Brain microvascular endothelial cell (primary cell): ENCODE measurements around the gene PSMB4.

ENCODE experiments used
- DNase-seq: peaks from one replicate; pipeline ENCODE4 v3.0.0-alpha.2; 2020
- H3K27ac ChIP-seq: fragments of 250-450 bp; sonication (Bioruptor Pico); 2 replicates; pipeline ENCODE4 v1.5.1; 2020; ENCODE audit warnings: mild to moderate bottlenecking, moderate library complexity
- H3K27me3 ChIP-seq: fragments of 250-450 bp; sonication (Bioruptor Pico); replicated peaks from 2 replicates; pipeline ENCODE4 v1.5.1; 2020; ENCODE audit warnings: mild to moderate bottlenecking
- H3K36me3 ChIP-seq: fragments of 250-450 bp; sonication (Bioruptor Pico); replicated peaks from 2 replicates; pipeline ENCODE4 v1.5.1; 2020; ENCODE audit warnings: mild to moderate bottlenecking
- H3K4me3 ChIP-seq: 2 replicates; pipeline ENCODE4 v1.5.1; 2011; ENCODE audit warnings: low read depth, mild to moderate bottlenecking, control low read depth, low read length, moderate library complexity
- CTCF ChIP-seq: IDR thresholded peaks from 2 replicates; pipeline ENCODE4 v1.5.1; 2011; ENCODE audit warnings: low read depth, mild to moderate bottlenecking, moderate library complexity, low read length, control low read depth, inconsistent platforms; ENCODE audit errors: missing control alignments
- in situ Hi-C: cut with HindIII; loops from 2 replicates; pipeline ENCODE4 v1.10.0; 2017; ENCODE audit warnings: low sequenced_read_pairs, low pct_ligation_motif_present

PSMB4 gene

GRCh38 chr1:151364996-151365395 is 34.4 kb upstream of the PSMB4 start:
- in situ Hi-C loops: no loop called here
- DNase-seq: no peak
- peak; percentile 22 for TF ChIP-seq CTCF
- H3K27me3 ChIP-seq: no peaks in the 10 kb centered on the region
- no peak overlapping the region for H3K27ac ChIP-seq
- H3K4me3 ChIP-seq: no peak overlapping the region
- no peaks in the 10 kb centered on the region for H3K36me3 ChIP-seq

- in situ Hi-C loops: no loop called here
- Histone ChIP-seq H3K27me3 (no peaks in the 10 kb centered on the region), H3K27ac (no peak overlapping the region), H3K4me3 (no peak overlapping the region), H3K36me3 (no peaks in the 10 kb centered on the region)
- no peak for TF ChIP-seq CTCF
- DNase-seq: no peak
Measured at GRCh38 chr1:151367658-151368392, 31.5 kb upstream of the PSMB4 start.

- no peak for TF ChIP-seq CTCF
- in situ Hi-C loops: no loop called here
- H3K36me3 ChIP-seq: no peaks in the 10 kb centered on the region
- H3K4me3 ChIP-seq: no peak overlapping the region
- H3K27ac ChIP-seq: no peak overlapping the region
- no peaks in the 10 kb centered on the region for H3K27me3 ChIP-seq
- no peak for DNase-seq
Measured at GRCh38 chr1:151368393-151369301, 30.7 kb upstream of the PSMB4 start.

- Histone ChIP-seq H3K27ac (no peak overlapping the region), H3K27me3 (no peaks in the 10 kb centered on the region), H3K36me3 (no peaks in the 10 kb centered on the region), H3K4me3 (no peak overlapping the region)
- no peak for DNase-seq
- TF ChIP-seq CTCF: no peak
- in situ Hi-C loops: no loop called here
Measured at GRCh38 chr1:151369302-151369610, 30.1 kb upstream of the PSMB4 start.

GRCh38 chr1:151369621-151370048 is 29.7 kb upstream of the PSMB4 start:
- H3K4me3 ChIP-seq: no peak overlapping the region
- in situ Hi-C loops: no loop called here

More at GRCh38 chr1:151369621-151370048, 29.7 kb upstream of the PSMB4 start:
- H3K27ac ChIP-seq: no peak overlapping the region
- no peaks in the 10 kb centered on the region for H3K27me3 ChIP-seq
- DNase-seq: no peak
- no peaks in the 10 kb centered on the region for H3K36me3 ChIP-seq
- TF ChIP-seq CTCF: no peak
